ENCODE measurements around the gene SLC43A1.

GRCh38 chr11:57512646-57513451, 2.7 kb downstream of the SLC43A1 start:
- no peak for TF ChIP-seq POLR2A (IDR thresholded peaks at IDR 0.05)
- no peak for TF ChIP-seq CTCF (IDR thresholded peaks at IDR 0.05)
